Panc1 (cell line): Measurements from ENCODE around the gene NAA80. TPM values are rescaled to one million over a fixed set of nuclear protein-coding genes. Genes with fewer than 3 reads are reported as not detected.

Experiments used
- ATAC-seq: fragments of 200-7000 bp; cut with Tn5 transposase; 2 replicates; pipeline ENCODE4 v1.9.1; 2020; ENCODE audit warnings: mild to moderate bottlenecking, moderate library complexity
- BruUV-seq: library from RNA; stranded (reverse); fragments of 400-500 nt; replicated peaks from 2 replicates; lab custom pipeline; 2021; lab: Mats Ljungman, UMichigan
- CTCF ChIA-PET: fragments of 300-600 bp; sonication (Branson Sonifier 250); formaldehyde crosslinking; loops from one replicate; lab custom pipeline; 2022; ENCODE audit warnings: antibody characterized with exemption; lab: Charles Lee
- POLR2A ChIA-PET: fragments of 300-600 bp; sonication (Branson Sonifier 250); formaldehyde crosslinking; loops from one replicate; lab custom pipeline; 2022; ENCODE audit warnings: antibody characterized with exemption; lab: Charles Lee
- DNase-seq: peaks from one replicate; pipeline ENCODE4 v3.0.0-alpha.2; 2010; ENCODE audit warnings: low read depth, low spot score
- H3K27ac ChIP-seq: 2 replicates; pipeline ENCODE4 v1.5.1; 2011; ENCODE audit warnings: mild to moderate bottlenecking, low read length, inconsistent platforms
- H3K27me3 ChIP-seq: fragments of 200-500 bp; sonication (Bioruptor generic); 2 replicates; pipeline ENCODE4 v1.6.0; 2014; ENCODE audit warnings: low read length, inconsistent platforms; ENCODE audit not compliant: control insufficient read depth, insufficient read depth
- H3K36me3 ChIP-seq: fragments of 200-500 bp; sonication (Bioruptor generic); 2 replicates; pipeline ENCODE4 v1.5.1; 2014; ENCODE audit warnings: inconsistent platforms, mild to moderate bottlenecking, low read length, moderate library complexity; ENCODE audit not compliant: control insufficient read depth, insufficient read depth
- H3K4me1 ChIP-seq: 2 replicates; pipeline ENCODE4 v1.5.1; 2011; ENCODE audit warnings: inconsistent platforms, mild to moderate bottlenecking, low read length, moderate library complexity; ENCODE audit not compliant: control insufficient read depth, insufficient read depth
- H3K4me3 ChIP-seq, 2 experiments: 2 replicates each; pipeline ENCODE4 v1.5.1; 2011 to 2012; ENCODE audit warnings: low read depth in 2 of 2, low read length in 2 of 2, mild to moderate bottlenecking in 2 of 2, inconsistent platforms in 1 of 2, moderate library complexity in 1 of 2
- H3K9me3 ChIP-seq: fragments of 200-500 bp; sonication (Bioruptor generic); 2 replicates; pipeline ENCODE4 v1.5.1; 2014; ENCODE audit warnings: low read depth, mild to moderate bottlenecking, inconsistent platforms, low read length, moderate library complexity; ENCODE audit not compliant: control insufficient read depth, insufficient read depth
- POLR2AphosphoS5 ChIP-seq: IDR thresholded peaks from 2 replicates; pipeline ENCODE4 v1.6.1; 2012; ENCODE audit warnings: mild to moderate bottlenecking, low read depth, low read length, moderate library complexity
- SIN3A ChIP-seq: IDR thresholded peaks from 2 replicates; pipeline ENCODE4 v1.6.1; 2012; ENCODE audit warnings: low read depth, mild to moderate bottlenecking, low read length, moderate library complexity, borderline replicate concordance; ENCODE audit not compliant: insufficient read depth
- TCF7L2 ChIP-seq: IDR thresholded peaks from 2 replicates; pipeline ENCODE4 v1.6.1; 2011; ENCODE audit warnings: mild to moderate bottlenecking, low read depth, low read length, inconsistent platforms
- in situ Hi-C: cut with HindIII; loops from 2 replicates; pipeline ENCODE4 v1.10.0; 2016; ENCODE audit warnings: low sequenced_read_pairs, low pct_unique_long_range_greater_than_20kb
- intact Hi-C: fragments of 100-400 bp; cut with micrococcal nuclease; formaldehyde crosslinking; loops from one replicate; pipeline ENCODE4 v1.10.0; 2022; ENCODE audit not compliant: unreplicated experiment
- total RNA-seq: library from RNA; stranded (reverse); gene quantifications from one replicate; pipeline ENCODE4 v1.2.1, GENCODE V29; 2021; ENCODE audit not compliant: unreplicated experiment
- TF ChIP-seq, protein P1 (sequence below): fragments of 450-650 bp; IDR thresholded peaks from 2 replicates; pipeline ENCODE4 v1.5.1; 2017; ENCODE audit warnings: mild to moderate bottlenecking
- TF ChIP-seq, protein P2 (sequence below), 2 experiments: IDR thresholded peaks; 2 replicates each; pipeline ENCODE4 v1.6.1; 2011 to 2012; ENCODE audit warnings: low read depth in 2 of 2, control low read depth in 1 of 2, low read length in 1 of 2, mild to moderate bottlenecking in 1 of 2, moderate library complexity in 1 of 2; ENCODE audit not compliant: insufficient read depth in 1 of 2

The NAA80 gene
- total RNA-seq, 1 experiment from 2014 or later: 7.2 TPM

DNA sequence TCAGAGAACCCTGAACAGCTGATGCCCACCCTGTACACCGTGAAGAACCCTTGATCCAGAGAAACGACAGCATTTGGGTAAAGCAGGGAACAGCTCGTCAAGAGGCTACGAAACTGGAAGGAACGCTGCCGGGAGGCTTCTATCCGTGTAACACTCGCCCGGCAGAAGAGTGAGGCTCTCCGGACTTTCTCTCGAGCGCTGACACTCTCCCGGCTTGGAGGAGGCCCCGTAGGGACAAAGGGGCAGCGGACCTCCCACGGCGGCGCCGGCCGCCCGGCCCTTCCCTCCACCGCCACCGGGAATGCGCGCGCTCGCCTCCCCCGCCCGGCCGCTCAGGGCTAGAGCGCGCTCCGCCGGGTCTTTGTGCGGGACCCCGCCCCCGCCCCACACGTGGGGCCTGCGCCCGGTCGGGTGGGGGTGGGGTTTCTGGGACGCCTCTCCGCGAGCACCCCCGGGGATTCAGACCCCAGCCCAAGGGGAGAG, 21.7 kb upstream of the NAA80 start:
- in situ Hi-C loops: no loop called here
- DNase-seq (no peak), ATAC-seq (peak; percentile 66)
- TF ChIP-seq, protein P1, sequence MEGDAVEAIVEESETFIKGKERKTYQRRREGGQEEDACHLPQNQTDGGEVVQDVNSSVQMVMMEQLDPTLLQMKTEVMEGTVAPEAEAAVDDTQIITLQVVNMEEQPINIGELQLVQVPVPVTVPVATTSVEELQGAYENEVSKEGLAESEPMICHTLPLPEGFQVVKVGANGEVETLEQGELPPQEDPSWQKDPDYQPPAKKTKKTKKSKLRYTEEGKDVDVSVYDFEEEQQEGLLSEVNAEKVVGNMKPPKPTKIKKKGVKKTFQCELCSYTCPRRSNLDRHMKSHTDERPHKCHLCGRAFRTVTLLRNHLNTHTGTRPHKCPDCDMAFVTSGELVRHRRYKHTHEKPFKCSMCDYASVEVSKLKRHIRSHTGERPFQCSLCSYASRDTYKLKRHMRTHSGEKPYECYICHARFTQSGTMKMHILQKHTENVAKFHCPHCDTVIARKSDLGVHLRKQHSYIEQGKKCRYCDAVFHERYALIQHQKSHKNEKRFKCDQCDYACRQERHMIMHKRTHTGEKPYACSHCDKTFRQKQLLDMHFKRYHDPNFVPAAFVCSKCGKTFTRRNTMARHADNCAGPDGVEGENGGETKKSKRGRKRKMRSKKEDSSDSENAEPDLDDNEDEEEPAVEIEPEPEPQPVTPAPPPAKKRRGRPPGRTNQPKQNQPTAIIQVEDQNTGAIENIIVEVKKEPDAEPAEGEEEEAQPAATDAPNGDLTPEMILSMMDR: no peak
- TF ChIP-seq, protein P2, sequence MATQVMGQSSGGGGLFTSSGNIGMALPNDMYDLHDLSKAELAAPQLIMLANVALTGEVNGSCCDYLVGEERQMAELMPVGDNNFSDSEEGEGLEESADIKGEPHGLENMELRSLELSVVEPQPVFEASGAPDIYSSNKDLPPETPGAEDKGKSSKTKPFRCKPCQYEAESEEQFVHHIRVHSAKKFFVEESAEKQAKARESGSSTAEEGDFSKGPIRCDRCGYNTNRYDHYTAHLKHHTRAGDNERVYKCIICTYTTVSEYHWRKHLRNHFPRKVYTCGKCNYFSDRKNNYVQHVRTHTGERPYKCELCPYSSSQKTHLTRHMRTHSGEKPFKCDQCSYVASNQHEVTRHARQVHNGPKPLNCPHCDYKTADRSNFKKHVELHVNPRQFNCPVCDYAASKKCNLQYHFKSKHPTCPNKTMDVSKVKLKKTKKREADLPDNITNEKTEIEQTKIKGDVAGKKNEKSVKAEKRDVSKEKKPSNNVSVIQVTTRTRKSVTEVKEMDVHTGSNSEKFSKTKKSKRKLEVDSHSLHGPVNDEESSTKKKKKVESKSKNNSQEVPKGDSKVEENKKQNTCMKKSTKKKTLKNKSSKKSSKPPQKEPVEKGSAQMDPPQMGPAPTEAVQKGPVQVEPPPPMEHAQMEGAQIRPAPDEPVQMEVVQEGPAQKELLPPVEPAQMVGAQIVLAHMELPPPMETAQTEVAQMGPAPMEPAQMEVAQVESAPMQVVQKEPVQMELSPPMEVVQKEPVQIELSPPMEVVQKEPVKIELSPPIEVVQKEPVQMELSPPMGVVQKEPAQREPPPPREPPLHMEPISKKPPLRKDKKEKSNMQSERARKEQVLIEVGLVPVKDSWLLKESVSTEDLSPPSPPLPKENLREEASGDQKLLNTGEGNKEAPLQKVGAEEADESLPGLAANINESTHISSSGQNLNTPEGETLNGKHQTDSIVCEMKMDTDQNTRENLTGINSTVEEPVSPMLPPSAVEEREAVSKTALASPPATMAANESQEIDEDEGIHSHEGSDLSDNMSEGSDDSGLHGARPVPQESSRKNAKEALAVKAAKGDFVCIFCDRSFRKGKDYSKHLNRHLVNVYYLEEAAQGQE (IDR thresholded peaks at IDR 0.05; ENCODE audit: insufficient read depth in 1 of 2, low read depth in 2 of 2, low read length in 1 of 2): no peak
- POLR2A ChIA-PET: no interaction called here
- Histone ChIP-seq H3K4me3 (peak overlapping the region; percentile 82 to 93), H3K36me3 (no peaks in the 10 kb centered on the region; the same call in 1 of the 2 replicates), H3K27me3 (no peaks in the 10 kb centered on the region), H3K27ac (peak overlapping the region; percentile 92), H3K4me1 (peaks cover 23% of the 10 kb centered on the region), H3K9me3 (no peaks in the 10 kb centered on the region)
- CTCF ChIA-PET: interaction anchor here (0.6 kb wide), 4 partner anchors 27 to 1617 kb away, joined by 3 to 9 read pairs (median 3); no protein-coding TSS in a partner anchor
- intact Hi-C loops: no loop called here
- no TSS peak for BruUV-seq

DNA sequence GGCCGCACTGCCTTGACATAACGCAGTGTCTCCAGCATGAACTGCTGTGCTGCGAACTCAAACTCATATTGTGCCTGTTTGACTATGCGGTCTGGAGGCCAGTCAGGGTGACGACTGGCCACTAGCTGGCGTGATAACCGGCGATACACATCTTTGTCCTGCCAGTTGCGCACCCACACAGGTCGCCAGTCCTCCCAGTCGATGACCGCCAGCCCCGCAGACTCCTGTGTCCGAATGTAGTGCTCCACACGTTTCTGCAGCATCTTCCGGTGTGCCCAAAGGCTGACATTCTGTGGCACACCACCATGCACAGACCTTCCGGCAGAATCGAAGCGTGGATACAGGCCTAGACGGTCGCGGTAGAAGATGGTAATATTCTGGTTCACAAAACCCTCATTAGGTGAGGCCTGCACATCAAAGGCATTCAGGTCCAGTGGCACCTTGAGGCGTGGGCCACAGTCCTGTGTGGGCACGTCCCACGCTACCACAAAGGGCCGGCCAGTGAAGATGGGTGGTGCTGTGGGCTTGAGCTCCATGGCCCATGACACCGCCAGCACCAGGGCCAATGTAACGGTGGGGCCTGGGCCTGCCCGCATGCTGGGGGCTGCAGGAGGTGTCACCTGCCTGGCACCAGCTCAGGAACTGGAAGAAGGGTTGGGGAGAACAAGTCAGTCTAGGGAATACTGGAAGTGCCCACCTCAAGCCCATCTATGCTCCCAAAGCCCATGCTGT, 20.9 kb upstream of the NAA80 start:
- ATAC-seq (no peak), DNase-seq (no peak)
- in situ Hi-C loops (no loop called here), intact Hi-C loops (no loop called here)
- Histone ChIP-seq H3K4me1 (peaks cover 23% of the 10 kb centered on the region), H3K27ac (peak overlapping the region; percentile 92), H3K27me3 (no peaks in the 10 kb centered on the region), H3K36me3 (no peaks in the 10 kb centered on the region; the same call in 1 of the 2 replicates), H3K4me3 (peak overlapping the region; percentile 82 to 93), H3K9me3 (no peaks in the 10 kb centered on the region)
- POLR2A ChIA-PET: interaction anchor here (0.6 kb wide), 1 partner anchor 218 kb away, joined by 3 read pairs; no protein-coding TSS in a partner anchor
- TF ChIP-seq, protein P2 (IDR thresholded peaks at IDR 0.05; ENCODE audit: insufficient read depth in 1 of 2, low read depth in 2 of 2, low read length in 1 of 2): no peak
- TF ChIP-seq, protein P1: peak; percentile 20; the same call in 1 of the 2 replicates
- TF ChIP-seq POLR2AphosphoS5 (no peak), SIN3A (no peak), TCF7L2 (no peak)
- BruUV-seq: no TSS peak
- CTCF ChIA-PET: no interaction called here
